ENCODE data around the gene RPL13. TPM values are rescaled to one million over a fixed set of nuclear protein-coding genes. Genes with fewer than 3 reads are reported as not detected.
"Not testable (repeated sequence)": the region's sequence is repeated elsewhere in the genome, so short reads cannot be mapped to it uniquely, and the experiment has no call there.

RPL13 gene
- total RNA-seq, 1 experiment from 2014 or later, result 2,032 TPM

GRCh38 chr16:89577055-89577759 lies 16.7 kb downstream of the RPL13 start:
- no peak for DNase-seq (ENCODE audit: low read depth)

DNA sequence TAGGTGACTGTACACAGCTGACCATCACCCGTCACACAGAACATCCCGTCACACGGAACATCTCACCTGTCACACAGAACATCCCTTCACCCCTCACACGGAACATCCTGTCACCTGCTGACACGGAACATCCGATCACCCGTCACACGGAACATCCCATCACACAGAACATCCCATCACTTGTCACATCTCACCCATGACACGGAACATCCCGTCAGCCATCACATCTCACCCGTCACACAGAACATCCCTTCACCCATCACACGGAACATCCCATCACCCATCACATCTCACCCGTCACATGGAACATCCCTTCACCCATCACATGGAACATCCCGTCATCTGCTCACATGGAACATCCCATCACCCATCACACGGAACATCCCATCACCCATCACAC lies 18.9 kb downstream of the RPL13 start:
- DNase-seq (ENCODE audit: low read depth), result no peak

- DNase-seq (ENCODE audit: low read depth), result peak; percentile 99
Observed at GRCh38 chr16:89581045-89581695, 20.7 kb downstream of the RPL13 start.

DNA sequence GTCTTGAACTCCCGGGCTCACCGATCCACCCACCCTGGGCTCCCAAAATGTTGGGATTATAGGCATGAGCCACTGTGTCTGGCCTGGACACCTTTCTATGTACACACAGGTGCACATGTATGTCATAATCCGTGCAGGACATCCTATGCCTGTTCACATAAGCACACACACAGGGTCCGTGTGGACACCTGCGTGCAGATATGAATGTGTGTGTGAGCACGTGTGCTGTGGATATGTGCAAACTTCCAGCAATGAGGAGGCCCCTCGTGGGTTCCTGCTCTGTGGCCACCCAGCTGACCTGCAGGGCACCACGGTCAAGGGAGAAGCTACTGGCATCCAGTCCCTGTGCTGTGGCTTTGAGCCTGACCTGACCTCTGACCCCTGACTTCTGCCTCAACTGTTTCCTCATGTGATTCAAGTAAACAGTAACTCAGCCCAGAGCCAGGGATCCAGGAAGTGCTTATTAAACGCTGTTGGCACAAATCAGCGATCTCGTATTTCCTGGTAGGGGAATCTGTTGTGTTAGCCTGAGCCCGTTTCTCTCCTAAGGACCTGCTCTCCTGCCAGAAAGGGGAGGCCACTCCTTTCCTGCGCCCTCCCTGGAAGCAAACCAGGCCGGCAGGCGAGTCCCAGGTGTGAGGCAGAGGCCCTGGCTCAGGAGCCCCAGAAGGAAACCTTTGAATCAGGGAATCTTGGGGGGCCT lies 21.5 kb downstream of the RPL13 start:
- DNase-seq (ENCODE audit: low read depth), result peak; percentile 47

DNA sequence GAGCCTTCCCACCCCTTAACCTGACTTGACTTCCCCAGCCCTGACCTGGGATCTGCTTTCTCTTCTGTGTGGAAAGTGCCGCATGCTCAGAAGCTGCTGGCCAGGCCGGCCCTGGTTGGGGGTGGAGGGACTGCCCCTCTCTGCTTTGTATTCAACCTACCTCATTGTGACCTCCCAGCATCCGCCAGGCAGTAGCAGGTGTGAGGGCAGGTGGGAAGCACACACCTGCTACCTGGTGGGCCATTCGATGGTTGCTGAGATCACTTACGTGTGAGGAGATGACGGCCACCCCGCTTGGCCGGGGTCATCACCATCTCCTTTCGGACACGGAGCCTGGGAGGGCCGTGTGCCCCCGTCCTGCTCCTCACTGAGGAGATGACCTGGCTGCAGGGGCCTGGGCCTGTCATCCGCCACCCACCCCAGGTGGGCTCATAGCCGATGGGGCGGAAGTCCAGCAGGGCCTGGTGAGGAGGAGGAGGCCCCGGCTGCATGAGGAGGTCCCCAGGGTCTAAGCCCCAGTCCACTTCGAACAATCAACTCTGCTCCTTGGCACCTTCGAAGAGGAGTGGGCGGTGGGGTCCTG lies 22.2 kb downstream of the RPL13 start:
- DNase-seq (ENCODE audit: low read depth), result no peak

- no peak for DNase-seq (ENCODE audit: low read depth)
Observed at GRCh38 chr16:89583197-89583894, 22.9 kb downstream of the RPL13 start.

DNA sequence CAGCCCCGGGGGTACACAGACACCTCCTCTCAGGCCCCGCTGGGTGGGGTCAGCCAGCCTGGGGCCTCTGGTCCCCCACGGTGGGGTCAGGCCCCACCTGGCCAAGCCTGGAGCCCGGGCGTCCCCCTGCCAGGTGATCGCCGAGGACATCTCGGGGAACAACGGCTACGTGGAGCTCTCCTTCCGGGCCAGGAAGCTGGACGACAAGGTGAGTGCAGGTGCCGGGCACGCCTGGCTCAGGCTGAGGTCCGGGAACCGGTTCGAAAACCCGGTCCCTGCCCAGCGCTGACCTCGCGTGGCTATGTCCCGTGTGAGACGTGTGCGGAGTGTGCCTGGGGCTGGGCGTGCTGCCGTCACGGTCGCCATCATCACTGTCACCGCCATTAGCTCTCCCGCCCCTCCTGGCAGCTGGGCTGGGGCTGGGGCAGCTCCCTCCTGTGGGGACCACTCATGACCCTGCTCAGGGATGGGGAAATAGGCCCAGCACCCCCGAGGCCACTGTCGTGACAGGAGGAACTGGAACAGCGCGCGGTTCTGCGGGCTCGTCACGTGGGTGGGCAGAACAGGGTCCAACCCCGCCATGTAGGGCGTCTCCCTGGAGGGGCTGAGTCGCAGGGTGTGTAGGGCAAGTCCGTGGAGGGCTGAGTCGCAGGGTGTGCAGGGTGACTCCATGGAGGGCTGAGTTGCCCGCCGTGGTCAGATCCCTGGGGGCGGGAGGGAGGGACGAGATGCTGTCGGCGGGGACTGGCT lies 23.6 kb downstream of the RPL13 start:
- no peak for DNase-seq (ENCODE audit: low read depth)

GRCh38 chr16:89584768-89585549 lies 24.5 kb downstream of the RPL13 start:
- DNase-seq (ENCODE audit: low read depth), result peak; percentile 38

DNA sequence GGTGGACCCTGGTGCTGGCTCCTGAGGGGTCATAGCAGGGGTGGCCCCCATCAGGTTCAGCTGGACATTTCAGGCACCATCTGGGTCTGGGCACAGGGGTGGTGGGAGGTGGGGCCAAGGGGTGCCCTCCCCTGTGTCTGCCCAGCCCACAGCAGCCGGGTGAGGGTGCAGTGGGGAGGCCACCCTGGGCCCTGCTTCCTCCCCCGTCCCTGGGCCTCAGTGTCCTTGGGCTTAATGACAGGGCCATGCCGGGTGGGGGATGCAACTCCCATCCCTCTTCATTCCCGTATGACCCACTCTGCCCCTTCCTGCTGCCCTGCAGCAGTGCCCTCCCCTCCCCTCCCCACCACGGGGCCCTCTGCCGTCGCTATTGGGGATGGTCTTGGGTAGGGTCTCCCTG lies 25.7 kb downstream of the RPL13 start:
- DNase-seq (ENCODE audit: low read depth), result no peak

DNA sequence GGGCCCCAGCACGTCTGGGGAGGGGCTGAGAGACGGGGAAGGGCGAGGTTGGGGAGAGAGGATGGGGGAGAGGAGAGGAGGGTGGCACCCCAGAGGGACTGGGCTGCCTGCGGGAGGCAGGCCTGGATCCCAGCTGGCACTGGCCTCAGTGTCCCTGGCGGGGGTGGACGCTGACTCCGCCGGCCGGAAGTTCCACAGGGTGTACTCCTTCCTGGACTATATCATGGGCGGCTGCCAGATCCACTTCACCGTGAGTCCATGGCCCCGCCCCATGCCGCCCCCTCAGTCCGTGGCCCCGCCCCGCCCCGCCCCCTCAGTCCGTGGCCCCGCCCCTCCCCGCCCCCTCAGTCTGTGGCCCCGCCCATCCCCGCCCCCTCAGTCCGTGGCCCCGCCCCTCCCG lies 26.4 kb downstream of the RPL13 start:
- no peak for DNase-seq (ENCODE audit: low read depth)

DNA sequence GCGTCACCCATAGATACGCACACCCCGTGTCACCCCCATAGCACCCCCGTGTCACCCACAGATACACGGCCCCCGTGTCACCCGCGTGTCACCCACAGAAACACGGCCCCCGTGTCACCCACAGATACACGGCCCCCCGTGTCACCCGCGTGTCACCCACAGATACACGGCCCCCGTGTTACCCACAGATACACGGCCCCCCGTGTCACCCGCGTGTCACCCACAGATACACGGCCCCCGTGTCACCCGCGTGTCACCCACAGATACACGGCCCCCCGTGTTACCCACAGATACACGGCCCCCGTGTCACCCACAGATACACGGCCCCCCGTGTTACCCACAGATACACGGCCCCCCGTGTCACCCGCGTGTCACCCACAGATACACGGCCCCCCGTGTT lies 27.2 kb downstream of the RPL13 start:
- not testable (repeated sequence) for DNase-seq (ENCODE audit: low read depth)

DNA sequence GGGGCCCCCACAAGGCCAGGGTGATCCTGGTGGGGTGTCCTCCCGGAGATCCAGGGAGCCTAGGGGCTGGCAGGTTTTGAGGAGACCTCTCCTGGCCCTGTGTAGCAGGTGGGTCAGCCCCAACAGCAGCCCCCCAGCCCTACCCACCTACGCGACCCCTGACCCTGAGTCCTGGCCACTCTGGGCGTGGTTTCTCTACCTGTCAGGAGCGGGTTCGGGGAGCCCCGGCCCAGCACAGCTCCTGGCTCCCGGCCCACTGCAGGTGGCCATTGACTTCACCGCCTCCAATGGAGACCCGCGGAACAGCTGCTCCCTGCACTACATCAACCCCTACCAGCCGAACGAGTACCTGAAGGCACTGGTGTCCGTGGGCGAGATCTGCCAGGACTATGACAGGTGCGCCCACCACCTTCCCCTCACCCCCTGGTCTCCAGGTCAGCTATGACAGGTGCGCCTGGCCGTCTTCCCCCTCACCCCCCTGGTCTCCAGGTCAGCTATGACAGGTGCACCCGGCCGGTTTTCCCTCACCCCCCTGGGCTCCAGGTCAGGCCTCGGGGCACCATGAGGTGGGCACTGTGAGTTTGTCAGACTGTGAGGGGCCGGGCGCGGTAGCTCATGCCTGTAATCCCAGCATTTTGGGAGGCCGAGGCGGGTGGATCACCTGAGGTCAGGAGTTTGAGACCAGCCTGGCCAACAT lies 28.1 kb downstream of the RPL13 start:
- no peak for DNase-seq (ENCODE audit: low read depth)

DNA sequence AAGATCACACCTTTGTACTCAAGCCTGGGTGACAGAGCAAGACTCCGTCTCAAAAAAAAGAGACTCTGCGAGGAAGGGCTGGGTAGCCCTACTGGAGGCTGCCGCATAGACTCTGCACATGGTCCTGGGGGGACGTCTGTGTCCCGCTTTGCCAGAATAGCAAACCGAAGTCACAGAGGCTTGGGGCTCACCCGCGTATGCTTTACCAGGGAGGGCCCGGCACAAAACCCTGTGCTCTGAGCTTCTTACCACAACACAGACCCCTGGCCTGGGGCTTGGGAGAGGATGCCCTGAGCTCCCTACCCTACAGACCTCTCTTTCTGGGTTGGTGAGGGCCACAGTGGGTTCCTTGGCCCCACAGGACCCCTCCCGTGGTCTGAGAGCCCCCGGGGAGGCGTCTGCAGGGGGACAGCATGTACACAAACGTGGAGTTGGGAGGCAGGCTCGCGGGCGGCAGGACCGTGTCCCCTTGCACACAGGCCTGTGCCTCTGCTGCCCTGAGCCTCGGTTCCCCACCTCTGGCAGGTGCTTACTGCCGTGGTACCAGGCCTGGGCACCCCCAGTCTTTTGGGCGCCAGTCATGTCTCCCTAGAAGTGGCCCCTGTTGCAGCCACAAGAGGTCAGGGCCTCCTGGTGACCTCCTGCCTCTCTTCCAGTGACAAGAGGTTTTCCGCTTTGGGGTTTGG lies 28.9 kb downstream of the RPL13 start:
- DNase-seq (ENCODE audit: low read depth), result no peak

- no peak for DNase-seq (ENCODE audit: low read depth)
Observed at GRCh38 chr16:89593841-89594240, 33.4 kb downstream of the RPL13 start.

DNA sequence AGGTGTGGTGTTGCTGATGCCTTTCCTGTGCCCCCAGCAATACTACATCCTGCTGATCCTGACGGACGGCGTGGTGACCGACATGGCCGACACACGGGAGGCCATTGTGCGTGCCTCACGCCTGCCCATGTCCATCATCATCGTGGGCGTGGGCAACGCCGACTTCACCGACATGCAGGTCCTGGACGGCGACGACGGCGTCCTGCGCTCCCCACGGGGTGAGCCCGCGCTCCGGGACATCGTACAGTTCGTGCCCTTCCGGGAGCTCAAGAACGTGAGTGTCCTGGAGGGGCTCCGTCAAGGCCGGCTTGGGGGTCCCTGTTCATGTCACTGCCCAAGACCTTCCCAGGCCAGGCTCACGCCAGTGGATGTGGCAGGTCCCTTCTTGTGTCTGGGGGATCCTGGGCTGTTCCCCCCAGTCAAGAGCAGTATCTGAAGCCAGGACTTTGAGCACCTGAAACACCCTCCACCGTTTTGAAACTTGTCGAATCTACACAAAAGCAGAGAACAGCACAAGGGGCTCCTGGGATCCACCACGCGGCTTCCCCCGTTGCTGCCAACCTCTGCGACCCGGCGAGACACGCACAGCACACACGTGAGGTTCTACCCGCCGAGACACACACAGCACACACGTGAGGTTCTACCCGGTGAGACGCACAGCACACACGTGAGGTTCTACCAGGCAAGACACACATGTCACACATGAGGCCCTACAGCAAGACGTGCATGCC lies 35.0 kb downstream of the RPL13 start:
- DNase-seq (ENCODE audit: low read depth), result no peak

GRCh38 chr16:89596061-89596689 lies 35.7 kb downstream of the RPL13 start:
- no peak for DNase-seq (ENCODE audit: low read depth)

- DNase-seq (ENCODE audit: low read depth), result no peak
Observed at GRCh38 chr16:89596957-89597649, 36.6 kb downstream of the RPL13 start.
